Lung microvascular endothelial cell (primary cell): ENCODE data around the gene NT5DC1. TPM values are rescaled to one million over a fixed set of nuclear protein-coding genes. Genes with fewer than 3 reads are reported as not detected.
"Not testable (repeated sequence)": the region's sequence is repeated elsewhere in the genome, so short reads cannot be mapped to it uniquely, and the experiment has no call there.

Experiments
- DNase-seq, 2 donors: peaks; one replicate each; pipeline versions ENCODE4 v3.0.0 to v3.0.0-alpha.2; 2010; ENCODE audit warnings: low read depth in 2 of 2
- total RNA-seq: library from RNA; depleted of rRNA; stranded (reverse); fragments of >200 nt; gene quantifications from 2 replicates; pipeline ENCODE4 v1.2.1, GENCODE V29; 2014

Gene NT5DC1
- total RNA-seq, 1 donor from 2014 or later = 3.0 TPM

- DNase-seq = no peak
These were observed 170.6 kb downstream of the NT5DC1 start for GRCh38 chr6:116271149-116271708.

GRCh38 chr6:116277124-116277523 lies 176.5 kb downstream of the NT5DC1 start:
- DNase-seq = no peak

DNA sequence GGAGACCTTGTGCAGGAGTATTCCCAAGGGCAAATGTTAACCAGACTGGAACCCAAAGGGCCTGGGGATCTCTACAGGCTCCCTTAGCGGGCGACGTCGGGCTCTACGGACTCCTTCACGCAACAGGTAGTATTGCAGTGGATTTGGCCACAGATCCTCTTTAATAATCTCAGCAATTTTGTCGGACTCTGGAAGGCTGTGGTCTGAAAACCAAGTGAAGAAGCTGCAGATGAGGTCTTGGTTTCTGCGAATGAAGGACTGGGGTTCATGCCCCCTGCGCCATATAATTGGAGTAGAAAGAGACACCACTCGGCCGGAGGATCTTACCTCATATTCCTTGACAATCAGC lies 177.8 kb downstream of the NT5DC1 start:
- no peak for DNase-seq

GRCh38 chr6:116278854-116279231 lies 178.2 kb downstream of the NT5DC1 start:
- DNase-seq = peak in 1 of 2 donors; percentile 60

DNA sequence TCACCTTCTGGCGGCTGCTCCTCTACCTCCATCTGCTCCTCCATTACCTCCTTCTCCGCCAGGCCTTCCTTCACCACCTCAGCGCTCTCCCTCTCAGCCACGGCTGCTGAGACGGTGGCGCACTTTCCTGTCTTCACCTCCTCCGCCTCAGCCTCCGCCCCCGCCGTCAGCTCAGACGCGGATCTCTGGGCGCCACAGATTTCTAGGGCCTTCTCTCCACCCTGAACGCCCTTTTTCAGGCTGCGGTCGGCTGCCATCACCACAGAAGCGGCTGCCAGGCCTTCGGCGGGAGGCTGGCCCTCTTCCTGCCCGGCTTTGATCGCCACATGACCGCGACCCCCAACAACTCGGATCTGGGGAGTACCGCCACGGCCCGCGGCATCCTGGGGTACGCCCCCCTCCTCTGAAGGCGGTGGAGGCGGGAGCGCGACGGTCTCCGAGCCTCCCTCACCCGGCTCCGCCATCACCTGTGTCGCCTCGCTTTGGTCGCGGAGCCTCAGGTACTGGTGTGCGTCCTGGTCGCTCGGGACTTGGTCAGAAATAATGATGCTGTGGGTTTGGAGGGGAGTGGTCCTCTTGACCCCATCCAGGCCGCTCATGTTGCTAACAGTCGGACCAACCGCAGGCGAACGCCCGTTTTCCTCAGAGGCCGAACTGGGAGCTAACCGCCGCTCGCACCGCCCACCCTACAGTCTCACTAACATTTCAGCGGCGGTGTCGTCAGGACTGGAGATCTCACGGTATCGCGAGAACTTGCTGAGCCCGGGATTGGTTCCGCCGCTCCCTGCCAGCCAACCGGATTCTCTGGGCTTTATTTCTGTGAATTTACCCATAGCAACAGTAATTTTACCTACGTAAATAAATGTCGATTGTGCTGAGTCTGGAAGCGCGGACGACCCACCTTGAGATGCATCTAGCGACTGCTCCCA lies 178.8 kb downstream of the NT5DC1 start, which contains the start of gene TSPYL1:
Gene TSPYL1 (minus strand): TSS at position 699 of the 929 bp plus-strand sequence. CDS start 100 bp downstream, at position 599.
- peak; percentile 98 for DNase-seq

GRCh38 chr6:116280161-116280932 lies 179.7 kb downstream of the NT5DC1 start:
- DNase-seq = no peak

DNA sequence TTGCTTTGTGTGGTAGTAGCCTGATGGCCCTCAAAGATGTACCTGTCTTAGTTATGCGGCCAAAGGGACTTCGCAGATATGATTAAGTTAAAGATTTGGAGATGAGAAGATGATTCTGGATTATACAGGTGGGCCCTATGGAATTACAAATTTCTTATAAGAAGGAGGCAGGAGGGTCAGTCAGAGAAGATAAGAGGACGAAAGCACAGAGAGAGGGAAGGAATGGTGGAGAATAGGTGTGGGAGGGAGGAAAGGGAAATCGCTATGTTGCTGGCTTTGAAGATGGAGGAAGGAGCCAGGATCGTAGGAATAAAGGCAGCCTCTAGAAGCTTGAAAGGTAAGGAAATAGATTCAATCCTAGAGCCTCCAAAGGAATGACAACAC lies 180.3 kb downstream of the NT5DC1 start:
- no peak for DNase-seq

GRCh38 chr6:116282698-116283097 lies 182.0 kb downstream of the NT5DC1 start:
- DNase-seq = no peak

DNA sequence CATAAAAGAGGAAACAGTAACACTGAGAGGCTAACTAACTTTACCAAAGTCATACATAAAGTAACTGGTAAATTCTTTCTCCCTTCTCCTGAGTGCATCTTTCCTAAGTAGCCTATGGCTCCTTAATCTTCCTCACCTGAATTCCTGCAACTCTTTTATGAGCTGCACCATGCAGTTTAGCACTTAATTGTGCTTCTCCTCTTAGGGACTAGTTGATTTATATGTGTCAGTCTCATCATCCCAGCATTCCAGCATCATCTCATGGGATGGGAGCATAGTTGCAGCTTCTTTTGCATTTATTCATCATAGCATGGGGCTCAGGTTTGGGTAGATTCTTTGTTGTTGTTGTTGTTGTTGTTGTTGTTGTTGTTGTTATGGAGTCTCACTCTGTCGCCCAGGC lies 182.5 kb downstream of the NT5DC1 start:
- DNase-seq = no peak

DNA sequence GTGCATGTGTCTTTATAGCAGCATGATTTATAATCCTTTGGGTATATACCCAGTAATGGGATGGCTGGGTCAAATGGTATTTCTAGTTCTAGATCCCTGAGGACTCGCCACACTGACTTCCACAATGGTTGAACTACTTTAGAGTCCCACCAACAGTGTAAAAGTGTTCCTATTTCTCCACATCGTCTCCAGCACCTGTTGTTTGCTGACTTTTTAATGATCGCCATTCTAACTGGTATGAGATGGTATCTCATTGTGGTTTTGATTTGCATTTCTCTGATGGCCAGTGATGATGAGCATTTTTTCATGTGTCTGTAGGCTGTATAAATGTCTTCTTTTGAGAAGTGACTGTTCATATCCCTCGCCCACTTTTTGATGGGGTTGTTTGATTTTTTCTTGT lies 184.3 kb downstream of the NT5DC1 start:
- not testable (repeated sequence) for DNase-seq

DNA sequence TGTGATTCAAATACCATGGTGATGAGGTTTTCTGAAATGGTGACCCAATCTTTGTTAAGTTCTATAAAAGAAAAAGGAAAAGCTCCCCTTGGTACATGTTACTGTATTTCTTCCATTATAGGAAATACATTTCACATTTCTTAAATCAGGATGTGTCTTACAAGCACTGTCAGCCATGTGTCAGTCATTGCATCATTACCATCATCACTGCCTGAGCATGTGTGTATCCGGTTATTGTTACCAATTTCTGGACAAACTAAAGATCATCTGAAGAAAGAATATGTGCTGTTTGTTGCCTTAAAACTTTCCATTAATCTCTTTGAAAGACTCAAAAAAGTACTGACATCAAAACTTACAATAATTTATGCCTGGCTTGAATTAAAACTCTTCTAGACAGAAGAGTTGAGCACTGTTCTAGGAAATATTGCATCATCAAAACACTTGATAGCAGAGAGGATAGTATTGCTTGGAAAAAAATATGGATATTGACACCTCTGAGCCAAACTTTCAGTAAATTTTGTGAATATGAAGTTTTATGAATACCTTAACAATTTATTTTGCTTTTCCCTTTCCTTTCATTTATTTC lies 186.2 kb downstream of the NT5DC1 start:
- peak in 1 of 2 donors; percentile 60 for DNase-seq

DNA sequence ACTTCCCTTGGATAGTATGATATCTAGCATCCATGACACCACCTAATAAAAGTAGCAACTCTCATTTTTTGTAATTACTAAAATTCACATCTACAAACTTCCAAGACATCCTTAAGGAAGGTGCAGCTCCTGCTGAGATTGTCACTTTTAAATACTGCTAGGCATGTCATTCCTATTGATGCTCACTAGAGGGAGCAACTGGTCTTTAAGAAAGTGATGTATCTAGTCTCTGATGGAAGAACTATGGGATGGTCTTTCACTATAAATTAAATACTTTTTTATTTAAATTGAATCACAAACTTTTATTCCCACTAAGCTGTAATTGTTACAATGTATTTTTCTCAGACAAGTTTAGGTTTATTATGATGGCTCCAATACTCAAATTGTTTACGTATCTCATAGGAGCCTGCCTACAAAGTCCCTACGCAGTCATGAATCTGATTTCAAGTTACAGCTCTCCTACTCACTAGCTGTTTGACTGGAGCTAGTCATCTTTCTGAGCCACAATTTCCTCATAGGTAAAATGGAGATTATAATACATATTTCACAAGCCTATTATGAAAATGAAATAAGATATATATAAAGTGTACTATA lies 187.1 kb downstream of the NT5DC1 start:
- peak; percentile 59 to 70 for DNase-seq

DNA sequence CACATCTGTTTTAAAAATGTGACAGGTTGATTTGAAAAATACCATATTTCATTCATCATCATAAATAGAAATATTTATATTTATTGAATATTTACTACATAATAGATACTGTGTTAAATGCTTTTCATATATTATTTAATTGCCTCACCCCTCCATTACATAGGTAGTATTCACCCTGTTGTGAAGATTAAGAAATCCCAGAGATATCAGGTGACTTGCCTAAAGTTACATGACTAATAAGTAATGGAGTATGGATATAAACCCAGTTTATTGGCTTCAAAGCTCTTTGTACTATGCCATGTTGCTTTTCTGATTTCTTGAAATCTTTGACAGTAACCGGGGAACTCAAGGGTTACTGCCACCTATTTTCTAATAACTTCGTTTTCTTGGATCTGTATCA lies 189.2 kb downstream of the NT5DC1 start:
- DNase-seq = no peak

DNA sequence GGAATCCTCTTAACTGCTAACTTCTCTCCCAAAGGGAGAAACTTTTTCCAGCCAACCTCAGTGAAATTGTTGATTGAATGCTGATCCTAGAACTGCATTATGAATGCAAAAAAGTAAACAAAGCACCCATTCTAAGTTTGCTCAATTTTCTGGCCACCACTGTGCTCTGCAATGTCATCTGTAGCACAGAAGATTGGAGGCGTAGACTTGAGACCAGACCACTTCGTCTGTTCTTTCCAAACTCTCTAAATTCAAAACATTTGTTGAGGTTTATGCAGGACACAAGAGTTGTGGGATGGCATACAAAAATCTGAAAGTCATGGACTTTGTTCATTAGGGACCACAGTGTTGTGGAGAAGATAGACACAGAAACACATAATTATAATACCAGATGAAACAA lies 190.1 kb downstream of the NT5DC1 start:
- DNase-seq = no peak

DNA sequence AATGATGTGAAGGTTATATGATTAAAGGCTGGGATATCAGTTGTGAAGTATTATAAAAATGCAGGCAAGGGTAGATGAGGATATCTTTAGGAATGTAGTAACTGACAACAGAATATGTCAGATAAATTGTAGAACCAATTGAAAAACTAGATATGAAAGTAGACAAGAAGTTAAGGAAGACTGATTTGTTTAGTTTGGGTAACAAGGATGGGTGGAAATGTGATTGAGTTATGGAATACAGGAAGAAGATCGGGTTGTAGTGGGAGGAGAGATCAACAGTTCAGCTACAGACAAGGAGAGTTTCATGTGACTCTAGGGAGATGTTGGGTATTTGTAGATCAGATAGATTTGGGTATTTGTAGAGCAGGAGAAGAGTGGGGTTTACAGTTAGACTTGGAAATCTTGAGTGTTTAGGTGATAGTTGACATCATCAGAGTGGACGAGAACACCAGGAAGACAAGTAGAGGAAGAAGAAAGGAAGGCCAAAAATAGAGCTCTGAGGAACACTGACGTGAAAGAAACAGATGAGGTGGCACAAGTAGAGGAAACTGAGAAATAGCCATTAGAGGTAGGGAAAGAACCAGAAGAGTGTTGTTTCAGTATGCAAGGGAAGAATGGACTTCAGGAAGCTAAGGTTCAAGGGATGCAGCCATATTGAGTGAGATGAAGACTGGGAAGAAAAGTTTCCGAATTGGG lies 191.2 kb downstream of the NT5DC1 start:
- no peak for DNase-seq

DNA sequence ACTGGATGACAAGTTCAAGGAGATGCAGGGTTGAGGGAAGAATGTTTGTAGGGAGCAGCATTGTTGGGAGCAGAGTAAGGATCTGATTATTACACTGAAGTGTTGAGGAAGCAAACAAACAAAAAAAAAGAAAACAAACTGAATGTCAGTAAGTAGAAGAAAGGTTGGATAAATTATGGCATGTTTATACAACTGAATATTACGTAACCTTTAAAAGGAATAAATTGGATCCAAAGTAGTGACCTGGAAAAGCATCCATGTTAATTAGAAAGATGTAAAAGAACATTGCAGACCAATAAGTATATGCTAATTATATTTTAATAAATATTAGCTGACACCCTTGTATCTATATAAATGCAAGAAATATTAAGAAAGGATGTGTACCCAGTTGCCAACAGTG lies 191.9 kb downstream of the NT5DC1 start:
- no peak for DNase-seq

GRCh38 chr6:116298273-116298672 lies 197.6 kb downstream of the NT5DC1 start:
- DNase-seq = no peak

GRCh38 chr6:116298973-116299372 lies 198.3 kb downstream of the NT5DC1 start:
- no peak for DNase-seq
